ENCODE data around the gene GTF3C4.

Gene GTF3C4

GRCh38 chr9:132725306-132725705 is 55.0 kb downstream of the GTF3C4 start:
- Histone ChIP-seq H3K36me3 (ENCODE audit: control insufficient read depth, insufficient read depth, low read length) (no peaks in the 10 kb centered on the region), H3K4me3 (ENCODE audit: low read depth, low read length) (no peak overlapping the region), H3K27me3 (ENCODE audit: control insufficient read depth, insufficient read depth, low read length) (no peaks in the 10 kb centered on the region)

GRCh38 chr9:132726576-132727130 is 56.4 kb downstream of the GTF3C4 start:
- Histone ChIP-seq H3K9ac (ENCODE audit: low read depth, low read length) (no peak overlapping the region), H3K4me3 (ENCODE audit: low read depth, low read length) (no peak overlapping the region), H3K9me3 (ENCODE audit: control insufficient read depth, insufficient read depth, low read length) (no peaks in the 10 kb centered on the region), H3K27me3 (ENCODE audit: control insufficient read depth, insufficient read depth, low read length) (no peaks in the 10 kb centered on the region), H3K36me3 (ENCODE audit: control insufficient read depth, insufficient read depth, low read length) (no peaks in the 10 kb centered on the region), H3K4me1 (ENCODE audit: control insufficient read depth, insufficient read depth, low read length) (no peaks in the 10 kb centered on the region)

More at GRCh38 chr9:132725306-132725705, 55.0 kb downstream of the GTF3C4 start:
- H3K4me1 ChIP-seq (ENCODE audit: control insufficient read depth, insufficient read depth, low read length), result no peaks in the 10 kb centered on the region
- no peak overlapping the region for H3K9ac ChIP-seq (ENCODE audit: low read depth, low read length)
- H3K9me3 ChIP-seq (ENCODE audit: control insufficient read depth, insufficient read depth, low read length), result no peaks in the 10 kb centered on the region

- no peaks in the 10 kb centered on the region for H3K9me3 ChIP-seq (ENCODE audit: control insufficient read depth, insufficient read depth, low read length)
- H3K36me3 ChIP-seq (ENCODE audit: control insufficient read depth, insufficient read depth, low read length), result no peaks in the 10 kb centered on the region
- H3K27me3 ChIP-seq (ENCODE audit: control insufficient read depth, insufficient read depth, low read length), result no peaks in the 10 kb centered on the region
- no peak overlapping the region for H3K9ac ChIP-seq (ENCODE audit: low read depth, low read length)
- H3K4me3 ChIP-seq (ENCODE audit: low read depth, low read length), result no peak overlapping the region
- H3K4me1 ChIP-seq (ENCODE audit: control insufficient read depth, insufficient read depth, low read length), result no peaks in the 10 kb centered on the region
These were observed 57.8 kb downstream of the GTF3C4 start for GRCh38 chr9:132728071-132728470.

- Histone ChIP-seq H3K9me3 (ENCODE audit: control insufficient read depth, insufficient read depth, low read length) (no peaks in the 10 kb centered on the region), H3K4me1 (ENCODE audit: control insufficient read depth, insufficient read depth, low read length) (no peaks in the 10 kb centered on the region), H3K27me3 (ENCODE audit: control insufficient read depth, insufficient read depth, low read length) (no peaks in the 10 kb centered on the region), H3K4me3 (ENCODE audit: low read depth, low read length) (no peak overlapping the region), H3K9ac (ENCODE audit: low read depth, low read length) (no peak overlapping the region), H3K36me3 (ENCODE audit: control insufficient read depth, insufficient read depth, low read length) (no peaks in the 10 kb centered on the region)
These were observed 58.2 kb downstream of the GTF3C4 start for GRCh38 chr9:132728497-132728896.

- Histone ChIP-seq H3K4me1 (ENCODE audit: control insufficient read depth, insufficient read depth, low read length) (no peaks in the 10 kb centered on the region), H3K9me3 (ENCODE audit: control insufficient read depth, insufficient read depth, low read length) (no peaks in the 10 kb centered on the region), H3K36me3 (ENCODE audit: control insufficient read depth, insufficient read depth, low read length) (no peaks in the 10 kb centered on the region), H3K27me3 (ENCODE audit: control insufficient read depth, insufficient read depth, low read length) (no peaks in the 10 kb centered on the region), H3K9ac (ENCODE audit: low read depth, low read length) (no peak overlapping the region), H3K4me3 (ENCODE audit: low read depth, low read length) (no peak overlapping the region)
These were observed 59.1 kb downstream of the GTF3C4 start for GRCh38 chr9:132729235-132729890.

GRCh38 chr9:132730054-132731033 is 60.1 kb downstream of the GTF3C4 start:
- H3K9me3 ChIP-seq (ENCODE audit: control insufficient read depth, insufficient read depth, low read length), result no peaks in the 10 kb centered on the region
- H3K4me3 ChIP-seq (ENCODE audit: low read depth, low read length), result no peak overlapping the region
- H3K9ac ChIP-seq (ENCODE audit: low read depth, low read length), result no peak overlapping the region
- H3K36me3 ChIP-seq (ENCODE audit: control insufficient read depth, insufficient read depth, low read length), result no peaks in the 10 kb centered on the region
- no peaks in the 10 kb centered on the region for H3K4me1 ChIP-seq (ENCODE audit: control insufficient read depth, insufficient read depth, low read length)
- no peaks in the 10 kb centered on the region for H3K27me3 ChIP-seq (ENCODE audit: control insufficient read depth, insufficient read depth, low read length)

GRCh38 chr9:132731230-132731629 is 61.0 kb downstream of the GTF3C4 start:
- Histone ChIP-seq H3K4me1 (ENCODE audit: control insufficient read depth, insufficient read depth, low read length) (no peaks in the 10 kb centered on the region), H3K4me3 (ENCODE audit: low read depth, low read length) (no peak overlapping the region), H3K36me3 (ENCODE audit: control insufficient read depth, insufficient read depth, low read length) (no peaks in the 10 kb centered on the region), H3K9me3 (ENCODE audit: control insufficient read depth, insufficient read depth, low read length) (no peaks in the 10 kb centered on the region), H3K9ac (ENCODE audit: low read depth, low read length) (no peak overlapping the region), H3K27me3 (ENCODE audit: control insufficient read depth, insufficient read depth, low read length) (no peaks in the 10 kb centered on the region)

GRCh38 chr9:132732326-132733259 is 62.3 kb downstream of the GTF3C4 start:
- no peak overlapping the region for H3K4me3 ChIP-seq (ENCODE audit: low read depth, low read length)
- no peaks in the 10 kb centered on the region for H3K36me3 ChIP-seq (ENCODE audit: control insufficient read depth, insufficient read depth, low read length)
- H3K4me1 ChIP-seq (ENCODE audit: control insufficient read depth, insufficient read depth, low read length), result no peaks in the 10 kb centered on the region
- H3K9ac ChIP-seq (ENCODE audit: low read depth, low read length), result no peak overlapping the region
- H3K27me3 ChIP-seq (ENCODE audit: control insufficient read depth, insufficient read depth, low read length), result no peaks in the 10 kb centered on the region
- H3K9me3 ChIP-seq (ENCODE audit: control insufficient read depth, insufficient read depth, low read length), result no peaks in the 10 kb centered on the region

GRCh38 chr9:132733260-132733815 is 63.1 kb downstream of the GTF3C4 start:
- H3K9ac ChIP-seq (ENCODE audit: low read depth, low read length), result no peak overlapping the region
- no peaks in the 10 kb centered on the region for H3K9me3 ChIP-seq (ENCODE audit: control insufficient read depth, insufficient read depth, low read length)
- no peak overlapping the region for H3K4me3 ChIP-seq (ENCODE audit: low read depth, low read length)
- no peaks in the 10 kb centered on the region for H3K4me1 ChIP-seq (ENCODE audit: control insufficient read depth, insufficient read depth, low read length)
- no peaks in the 10 kb centered on the region for H3K27me3 ChIP-seq (ENCODE audit: control insufficient read depth, insufficient read depth, low read length)
- no peaks in the 10 kb centered on the region for H3K36me3 ChIP-seq (ENCODE audit: control insufficient read depth, insufficient read depth, low read length)

GRCh38 chr9:132739710-132740310 is 69.5 kb downstream of the GTF3C4 start:
- Histone ChIP-seq H3K4me3 (ENCODE audit: low read depth, low read length) (no peak overlapping the region), H3K4me1 (ENCODE audit: control insufficient read depth, insufficient read depth, low read length) (peaks cover 10% of the 10 kb centered on the region), H3K36me3 (ENCODE audit: control insufficient read depth, insufficient read depth, low read length) (no peaks in the 10 kb centered on the region), H3K9me3 (ENCODE audit: control insufficient read depth, insufficient read depth, low read length) (no peaks in the 10 kb centered on the region), H3K27me3 (ENCODE audit: control insufficient read depth, insufficient read depth, low read length) (peaks cover 34% of the 10 kb centered on the region), H3K9ac (ENCODE audit: low read depth, low read length) (no peak overlapping the region)
